ENCODE data around the gene SRSF3.
A peak's percentile ranks its signal among the peaks of the same experiment; 100 is the strongest.
"Not testable (repeated sequence)": the region's sequence is repeated elsewhere in the genome, so short reads cannot be mapped to it uniquely, and the experiment has no call there.

Gene SRSF3

GRCh38 chr6:36610956-36611336, 16.8 kb downstream of the SRSF3 start:
- Histone ChIP-seq H3K27ac (no peak overlapping the region), H3K9me3 (ENCODE audit: control insufficient read depth, low read length) (no peaks in the 10 kb centered on the region), H3K27me3 (ENCODE audit: control insufficient read depth, insufficient read depth, low read length) (no peaks in the 10 kb centered on the region), H3K79me2 (no peaks in the 10 kb centered on the region), H3K36me3 (ENCODE audit: control insufficient read depth, insufficient read depth, low read length) (no peaks in the 10 kb centered on the region), H3K4me3 (ENCODE audit: low read depth, low read length) (no peak overlapping the region), H3K4me1 (peaks cover 12% of the 10 kb centered on the region), H2AFZ (no peak overlapping the region), H3K9ac (no peak overlapping the region), H3K4me2 (ENCODE audit: low read length) (no peak overlapping the region)
- no peak for TF ChIP-seq CTCF (IDR thresholded peaks at IDR 0.05)

- H3K36me3 ChIP-seq (ENCODE audit: control insufficient read depth, insufficient read depth, low read length); H2AFZ ChIP-seq; H3K9me3 ChIP-seq (ENCODE audit: control insufficient read depth, low read length); H3K27me3 ChIP-seq (ENCODE audit: control insufficient read depth, insufficient read depth, low read length); H3K4me2 ChIP-seq (ENCODE audit: low read length); H3K27ac ChIP-seq; H3K9ac ChIP-seq; H3K4me3 ChIP-seq (ENCODE audit: low read depth, low read length); H3K79me2 ChIP-seq: not testable (repeated sequence)
- peaks cover 12% of the 10 kb centered on the region for H3K4me1 ChIP-seq
These were observed 17.5 kb downstream of the SRSF3 start for GRCh38 chr6:36611679-36612078.

- H2AFZ ChIP-seq, result no peak overlapping the region
- no peaks in the 10 kb centered on the region for H3K9me3 ChIP-seq (ENCODE audit: control insufficient read depth, low read length)
- no peak overlapping the region for H3K27ac ChIP-seq
- no peaks in the 10 kb centered on the region for H3K36me3 ChIP-seq (ENCODE audit: control insufficient read depth, insufficient read depth, low read length)
- H3K9ac ChIP-seq, result no peak overlapping the region
- H3K27me3 ChIP-seq (ENCODE audit: control insufficient read depth, insufficient read depth, low read length), result no peaks in the 10 kb centered on the region
- no peaks in the 10 kb centered on the region for H3K79me2 ChIP-seq
- H3K4me2 ChIP-seq (ENCODE audit: low read length), result no peak overlapping the region
- no peak overlapping the region for H3K4me3 ChIP-seq (ENCODE audit: low read depth, low read length)
- TF ChIP-seq CTCF (IDR thresholded peaks at IDR 0.05), result no peak
- H3K4me1 ChIP-seq, result peaks cover 15% of the 10 kb centered on the region
These were observed 18.0 kb downstream of the SRSF3 start for GRCh38 chr6:36612101-36612625.

DNA sequence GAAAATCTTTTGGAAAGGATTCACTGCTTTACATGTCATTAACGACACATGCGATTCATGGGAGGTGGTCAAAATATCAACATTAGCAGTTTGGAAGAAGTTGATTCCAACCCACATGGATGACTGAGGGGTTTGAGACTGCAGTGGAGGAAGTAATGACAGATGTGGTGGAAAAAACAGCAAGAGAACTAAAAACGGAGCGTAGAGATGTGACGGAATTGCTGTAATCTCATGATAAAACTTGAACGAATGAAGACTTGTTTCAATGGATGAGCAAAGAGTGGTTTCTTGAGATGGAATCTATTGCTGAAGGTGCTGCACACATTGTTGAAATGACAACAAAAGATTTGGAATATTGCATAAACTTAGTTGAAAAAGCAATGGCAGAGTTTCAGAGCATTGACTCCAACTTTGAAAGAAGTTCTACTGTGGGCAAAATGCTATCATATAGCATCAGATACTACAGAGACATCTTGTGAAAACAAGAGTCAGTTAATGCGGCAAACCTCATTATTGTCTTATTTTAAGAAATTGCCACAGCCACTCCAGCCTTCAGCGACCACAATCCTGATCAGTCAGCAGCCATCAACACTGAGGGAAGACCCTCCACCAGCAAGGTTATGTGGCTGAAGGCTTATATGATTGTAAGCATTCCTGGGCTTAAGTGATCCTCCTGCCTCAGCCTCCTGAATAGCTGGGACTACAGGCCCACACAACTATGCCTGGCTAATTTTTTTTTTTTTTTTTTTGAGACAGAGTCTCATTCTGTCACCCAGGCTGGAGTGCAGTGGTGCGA, 19.2 kb downstream of the SRSF3 start:
- H3K27ac ChIP-seq, result no peak overlapping the region
- peaks cover 11% of the 10 kb centered on the region for H3K4me1 ChIP-seq
- no peaks in the 10 kb centered on the region for H3K9me3 ChIP-seq (ENCODE audit: control insufficient read depth, low read length)
- H3K4me3 ChIP-seq (ENCODE audit: low read depth, low read length), result no peak overlapping the region
- no peaks in the 10 kb centered on the region for H3K36me3 ChIP-seq (ENCODE audit: control insufficient read depth, insufficient read depth, low read length)
- H3K79me2 ChIP-seq, result no peaks in the 10 kb centered on the region
- no peak overlapping the region for H3K9ac ChIP-seq
- no peak for TF ChIP-seq CTCF (IDR thresholded peaks at IDR 0.05)
- no peak overlapping the region for H3K4me2 ChIP-seq (ENCODE audit: low read length)
- no peak overlapping the region for H2AFZ ChIP-seq
- H3K27me3 ChIP-seq (ENCODE audit: control insufficient read depth, insufficient read depth, low read length), result no peaks in the 10 kb centered on the region

- TF ChIP-seq CTCF (IDR thresholded peaks at IDR 0.05), result peak; percentile 56
- H3K27ac ChIP-seq, result no peak overlapping the region
These were observed 21.0 kb downstream of the SRSF3 start for GRCh38 chr6:36615018-36615761.

More at GRCh38 chr6:36615018-36615761, 21.0 kb downstream of the SRSF3 start:
- Histone ChIP-seq H3K27me3 (ENCODE audit: control insufficient read depth, insufficient read depth, low read length) (no peaks in the 10 kb centered on the region), H3K4me1 (peaks cover 3% of the 10 kb centered on the region), H3K9ac (no peak overlapping the region), H3K4me3 (ENCODE audit: low read depth, low read length) (no peak overlapping the region), H3K36me3 (ENCODE audit: control insufficient read depth, insufficient read depth, low read length) (no peaks in the 10 kb centered on the region), H3K4me2 (ENCODE audit: low read length) (no peak overlapping the region), H3K9me3 (ENCODE audit: control insufficient read depth, low read length) (no peaks in the 10 kb centered on the region), H2AFZ (no peak overlapping the region), H3K79me2 (no peaks in the 10 kb centered on the region)
